Epithelial cell of esophagus (primary cell): ENCODE data around the gene LRRC71.
A peak's percentile ranks its signal among the peaks of the same experiment; 100 is the strongest.

ENCODE experiments used
- DNase-seq: peaks from one replicate; pipeline ENCODE4 v3.0.0; 2010; ENCODE audit warnings: low read depth
- H3K4me3 ChIP-seq: 2 replicates; pipeline ENCODE4 v1.5.1; 2011; ENCODE audit warnings: mild to moderate bottlenecking, low read length, control low read depth
- TF ChIP-seq, protein P1 (sequence below): IDR thresholded peaks from 2 replicates; pipeline ENCODE4 v1.5.1; 2011; ENCODE audit warnings: low read depth, mild to moderate bottlenecking, low read length, control low read depth, inconsistent platforms; ENCODE audit not compliant: insufficient read depth; ENCODE audit errors: missing control alignments

LRRC71 gene

GRCh38 chr1:156947818-156948525 lies 27.5 kb downstream of the LRRC71 start:
- DNase-seq = no peak
- H3K4me3 ChIP-seq = no peak overlapping the region
- TF ChIP-seq, protein P1, sequence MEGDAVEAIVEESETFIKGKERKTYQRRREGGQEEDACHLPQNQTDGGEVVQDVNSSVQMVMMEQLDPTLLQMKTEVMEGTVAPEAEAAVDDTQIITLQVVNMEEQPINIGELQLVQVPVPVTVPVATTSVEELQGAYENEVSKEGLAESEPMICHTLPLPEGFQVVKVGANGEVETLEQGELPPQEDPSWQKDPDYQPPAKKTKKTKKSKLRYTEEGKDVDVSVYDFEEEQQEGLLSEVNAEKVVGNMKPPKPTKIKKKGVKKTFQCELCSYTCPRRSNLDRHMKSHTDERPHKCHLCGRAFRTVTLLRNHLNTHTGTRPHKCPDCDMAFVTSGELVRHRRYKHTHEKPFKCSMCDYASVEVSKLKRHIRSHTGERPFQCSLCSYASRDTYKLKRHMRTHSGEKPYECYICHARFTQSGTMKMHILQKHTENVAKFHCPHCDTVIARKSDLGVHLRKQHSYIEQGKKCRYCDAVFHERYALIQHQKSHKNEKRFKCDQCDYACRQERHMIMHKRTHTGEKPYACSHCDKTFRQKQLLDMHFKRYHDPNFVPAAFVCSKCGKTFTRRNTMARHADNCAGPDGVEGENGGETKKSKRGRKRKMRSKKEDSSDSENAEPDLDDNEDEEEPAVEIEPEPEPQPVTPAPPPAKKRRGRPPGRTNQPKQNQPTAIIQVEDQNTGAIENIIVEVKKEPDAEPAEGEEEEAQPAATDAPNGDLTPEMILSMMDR = no peak

DNA sequence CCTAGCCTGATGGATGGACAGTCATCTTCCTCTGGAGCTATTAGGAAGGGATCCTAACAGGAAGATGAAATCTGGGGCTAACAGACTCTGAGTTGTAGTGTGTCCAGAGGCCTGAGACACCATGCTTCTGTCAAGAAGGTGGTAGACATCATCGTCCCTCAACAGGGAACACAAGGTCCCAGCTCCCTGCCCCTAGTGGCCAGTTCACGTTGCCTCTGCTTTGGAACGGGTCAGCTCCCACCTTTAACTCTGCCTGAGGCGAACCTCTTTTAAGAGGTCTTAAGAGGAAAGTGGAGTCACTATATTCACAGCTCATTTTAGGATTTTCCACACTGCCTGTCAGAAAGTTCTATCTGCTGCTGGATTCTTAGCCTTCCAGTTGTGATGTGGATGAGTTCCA lies 28.3 kb downstream of the LRRC71 start:
- no peak for DNase-seq
- TF ChIP-seq, protein P1 = no peak
- H3K4me3 ChIP-seq = no peak overlapping the region

DNA sequence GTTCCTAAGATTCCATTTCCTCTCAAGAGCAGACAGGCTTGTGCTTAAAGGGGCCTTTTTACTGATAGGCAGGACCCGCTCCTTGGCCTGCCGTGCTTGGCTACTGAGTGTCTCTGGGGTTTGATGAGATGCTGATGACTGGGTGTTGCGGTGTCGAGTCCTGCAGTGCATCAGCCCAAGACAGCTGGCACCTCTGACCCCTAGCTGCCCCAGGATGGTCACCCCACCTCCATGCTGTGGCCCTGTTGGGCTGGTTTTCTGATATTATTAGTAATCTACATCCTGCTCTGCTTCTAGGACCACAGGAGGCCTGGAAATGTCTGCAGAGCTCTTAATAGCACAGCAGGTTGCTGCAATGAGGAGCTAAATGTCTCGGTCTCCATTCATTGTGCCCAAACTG lies 28.7 kb downstream of the LRRC71 start:
- DNase-seq = no peak
- H3K4me3 ChIP-seq = no peak overlapping the region
- TF ChIP-seq, protein P1 = no peak

- no peak for DNase-seq
- TF ChIP-seq, protein P1 = no peak
- H3K4me3 ChIP-seq = no peak overlapping the region
These were observed 30.9 kb downstream of the LRRC71 start for GRCh38 chr1:156951371-156951770.

- H3K4me3 ChIP-seq = no peak overlapping the region
- no peak for DNase-seq
- TF ChIP-seq, protein P1 = no peak
These were observed 33.1 kb downstream of the LRRC71 start for GRCh38 chr1:156953571-156953970.

GRCh38 chr1:156956333-156956732 lies 35.9 kb downstream of the LRRC71 start:
- TF ChIP-seq, protein P1 = no peak

GRCh38 chr1:156957634-156958033 lies 37.2 kb downstream of the LRRC71 start:
- H3K4me3 ChIP-seq = no peak overlapping the region
- TF ChIP-seq, protein P1 = no peak
- DNase-seq = peak; percentile 51

More at GRCh38 chr1:156956333-156956732, 35.9 kb downstream of the LRRC71 start:
- no peak for DNase-seq
- H3K4me3 ChIP-seq = no peak overlapping the region
